B cell (primary cell): ENCODE measurements around the gene SH2B2.

Experiments
- CTCF ChIP-seq: fragments of 200-600 bp; IDR thresholded peaks from one replicate; pipeline ENCODE4 v1.8.0; 2022; ENCODE audit warnings: antibody characterized with exemption, mild to moderate bottlenecking
- EZH2 ChIP-seq: IDR thresholded peaks from 2 replicates; pipeline ENCODE4 v1.6.1; 2012; ENCODE audit warnings: borderline replicate concordance, low read depth, mild to moderate bottlenecking, moderate library complexity, low read length; ENCODE audit not compliant: insufficient read depth, poor library complexity, severe bottlenecking

- TF ChIP-seq CTCF: no peak
- TF ChIP-seq EZH2: no peak
Observed at GRCh38 chr7:102251531-102252365, 34.9 kb upstream of the SH2B2 start.
